ENCODE data around the gene SELENOI.

The SELENOI gene

GRCh38 chr2:26412091-26412673, 66.2 kb downstream of the SELENOI start:
- no peak for DNase-seq

DNA sequence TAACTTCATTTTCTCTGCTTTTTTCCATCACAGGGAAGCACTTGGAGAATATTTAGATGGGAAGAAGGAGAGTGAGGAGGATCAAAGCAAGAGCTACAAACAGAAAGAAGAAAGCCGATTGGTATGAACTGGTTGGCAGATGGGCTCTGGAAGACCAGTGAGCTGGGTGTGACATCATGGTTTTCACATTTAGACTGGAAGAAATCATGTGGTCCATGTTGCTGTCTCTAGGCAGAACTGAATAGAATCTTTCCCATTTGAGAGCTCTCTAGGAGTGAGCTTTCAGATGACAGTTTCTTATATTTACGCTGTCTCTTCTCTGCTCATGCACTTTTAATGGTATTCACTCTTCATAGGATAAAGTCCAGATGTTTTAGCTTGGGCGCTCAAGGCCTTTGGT, 68.4 kb downstream of the SELENOI start:
- no peak for DNase-seq

- no peak for DNase-seq
These were observed 76.0 kb downstream of the SELENOI start for GRCh38 chr2:26421961-26422360.

DNA sequence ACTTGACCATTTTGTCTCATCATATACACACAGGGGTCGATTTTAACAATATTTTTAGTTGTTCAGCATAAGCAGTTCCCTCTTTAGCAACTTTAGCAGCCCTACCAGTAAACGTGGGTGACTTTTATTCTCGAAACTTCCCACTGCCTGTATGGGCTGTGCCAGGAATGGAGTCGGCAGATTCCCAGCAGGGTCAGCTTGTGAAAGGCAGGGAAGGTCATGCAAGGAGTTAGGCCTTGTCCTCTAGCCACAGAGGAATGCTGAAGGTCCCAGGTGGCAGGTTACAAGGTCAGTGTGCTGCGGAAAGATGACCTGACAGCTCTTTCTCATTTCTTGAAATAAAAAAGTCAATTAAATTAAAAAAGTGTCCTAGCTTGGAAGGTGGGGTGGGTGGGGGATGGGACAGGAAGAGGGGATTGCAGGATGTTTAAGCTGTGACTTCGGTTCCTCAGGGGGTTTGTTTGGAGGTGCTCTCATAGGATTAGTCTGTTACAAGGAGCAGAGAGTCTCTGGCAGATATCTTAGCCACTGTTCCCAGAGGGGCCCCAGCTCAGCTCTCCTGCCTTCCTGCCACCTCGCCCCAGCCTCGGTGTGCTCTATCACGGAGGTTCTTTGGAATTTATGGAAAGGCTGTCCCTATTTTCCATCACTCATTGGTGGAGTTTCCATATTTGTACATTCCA, 77.1 kb downstream of the SELENOI start:
- DNase-seq, result no peak

GRCh38 chr2:26423750-26424149, 77.8 kb downstream of the SELENOI start:
- no peak for DNase-seq

GRCh38 chr2:26424221-26424620, 78.3 kb downstream of the SELENOI start:
- DNase-seq, result no peak

- no peak for DNase-seq
These were observed 82.9 kb downstream of the SELENOI start for GRCh38 chr2:26428846-26429245.

GRCh38 chr2:26429779-26430578, 84.0 kb downstream of the SELENOI start:
- no peak for DNase-seq

DNA sequence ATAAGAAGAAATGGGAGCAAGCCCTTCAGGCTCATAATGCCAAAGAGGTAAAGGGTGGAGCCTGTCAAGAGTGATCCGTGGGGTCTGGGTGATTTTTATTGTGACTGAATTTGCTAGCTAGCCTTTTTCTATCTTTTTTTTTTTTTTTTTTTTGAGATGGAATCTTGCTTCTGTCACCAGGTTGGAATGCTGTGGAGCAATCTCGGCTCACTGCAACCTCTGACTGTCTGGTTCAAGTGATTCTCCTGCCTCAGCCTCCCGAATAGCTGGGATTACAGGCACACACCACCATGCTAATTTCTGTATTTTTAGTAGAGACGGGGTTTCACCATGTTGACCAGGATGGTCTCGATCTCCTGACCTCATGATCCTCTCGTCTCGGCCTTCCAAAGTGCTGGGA, 84.9 kb downstream of the SELENOI start:
- DNase-seq, result no peak

DNA sequence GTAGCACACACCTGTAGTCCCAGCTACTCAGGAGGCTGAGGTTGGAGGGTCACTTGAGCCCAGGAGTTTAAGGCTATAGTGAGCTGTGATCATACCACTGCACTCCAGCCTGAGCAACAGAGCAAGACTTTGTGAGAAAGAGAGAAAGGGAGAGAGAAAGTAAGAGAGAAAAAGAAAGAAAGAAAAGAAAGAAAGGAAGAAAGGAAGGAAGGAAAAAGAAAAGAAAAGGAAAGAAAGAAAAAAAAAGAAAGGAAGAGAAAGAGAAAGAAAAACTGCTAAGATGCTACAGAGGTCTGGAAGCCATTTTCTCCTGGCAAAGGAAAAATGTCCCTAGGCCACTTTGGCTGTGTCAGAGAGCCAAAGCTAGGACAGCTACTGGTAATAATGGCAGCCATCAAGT, 86.4 kb downstream of the SELENOI start:
- DNase-seq, result no peak

DNA sequence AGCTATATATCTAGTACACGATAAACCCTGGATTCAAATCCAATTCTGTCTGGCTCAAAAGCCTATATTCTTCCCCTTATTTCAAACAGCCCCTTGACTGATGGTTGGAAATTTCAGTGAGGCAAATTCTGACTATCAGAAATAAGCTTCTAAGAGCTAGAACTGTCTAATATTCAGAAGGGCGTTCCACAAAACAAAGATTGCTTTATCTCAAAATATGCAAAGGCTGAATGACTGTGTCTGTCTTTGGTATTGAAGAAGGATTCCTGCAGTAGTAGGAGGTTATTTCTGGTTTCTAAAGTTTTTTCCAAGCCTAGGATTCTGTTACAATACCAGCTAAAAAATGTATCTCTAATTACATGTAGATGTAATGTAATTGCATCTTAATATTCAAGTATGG, 86.9 kb downstream of the SELENOI start:
- no peak for DNase-seq

DNA sequence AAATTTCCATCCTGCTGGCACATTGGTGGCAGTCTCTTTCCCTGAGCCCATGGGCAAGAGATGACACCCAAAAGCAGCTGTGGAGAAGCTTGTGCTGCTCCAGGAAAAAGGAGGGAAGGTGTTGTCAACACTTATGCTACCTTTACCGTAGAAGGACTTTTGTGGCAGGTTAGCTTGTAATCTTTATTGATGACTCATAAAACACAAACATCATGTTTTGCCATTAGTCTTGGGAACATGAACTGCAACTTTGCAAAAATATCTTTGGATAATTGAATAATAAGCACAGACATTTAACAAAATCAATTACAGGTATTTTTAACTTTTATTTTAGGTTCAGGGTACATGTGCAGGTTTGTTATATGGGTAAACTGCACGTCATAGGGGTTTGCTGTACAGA, 89.2 kb downstream of the SELENOI start:
- no peak for DNase-seq

- DNase-seq, result peak; percentile 8
These were observed 92.6 kb downstream of the SELENOI start for GRCh38 chr2:26438526-26438925.

GRCh38 chr2:26438926-26439325, 93.0 kb downstream of the SELENOI start:
- no peak for DNase-seq

DNA sequence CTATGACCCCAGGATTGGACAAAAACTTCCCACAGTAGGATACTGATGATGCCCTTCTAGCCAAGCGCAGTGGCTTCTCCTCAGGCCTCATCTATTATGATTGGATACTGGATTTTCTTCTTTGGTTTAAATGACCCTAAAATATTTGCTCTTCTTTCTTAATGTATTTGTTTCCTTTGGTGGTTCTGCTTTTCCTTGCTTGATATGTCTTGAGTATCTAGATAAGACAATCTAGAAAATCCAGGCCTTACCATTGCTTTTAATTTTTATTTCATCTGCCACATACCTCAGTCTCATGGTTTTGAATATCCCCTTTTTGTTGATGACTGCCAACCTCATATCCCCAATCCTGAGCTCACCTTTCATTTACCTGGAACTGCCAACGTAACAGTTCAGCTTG, 96.4 kb downstream of the SELENOI start:
- DNase-seq, result no peak

DNA sequence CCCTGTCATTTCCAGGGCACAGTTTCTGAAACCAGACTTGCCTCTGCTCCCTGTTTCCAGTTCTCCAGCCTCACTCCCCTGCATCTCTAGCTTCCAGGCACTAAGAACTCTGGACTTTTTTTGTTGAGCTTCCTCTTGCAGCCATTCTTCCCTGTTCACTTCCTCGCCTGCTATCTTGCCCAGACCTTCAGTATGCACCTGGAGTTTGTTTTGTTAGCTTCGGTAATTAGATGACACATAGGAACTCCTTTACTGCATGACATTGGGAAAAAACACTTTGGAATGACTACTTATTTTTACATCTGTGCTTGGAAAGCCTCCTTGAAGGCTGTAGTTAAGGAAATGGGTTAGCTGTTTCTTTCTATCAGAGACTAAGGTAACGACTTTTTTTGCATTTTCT, 96.8 kb downstream of the SELENOI start:
- DNase-seq, result no peak

DNA sequence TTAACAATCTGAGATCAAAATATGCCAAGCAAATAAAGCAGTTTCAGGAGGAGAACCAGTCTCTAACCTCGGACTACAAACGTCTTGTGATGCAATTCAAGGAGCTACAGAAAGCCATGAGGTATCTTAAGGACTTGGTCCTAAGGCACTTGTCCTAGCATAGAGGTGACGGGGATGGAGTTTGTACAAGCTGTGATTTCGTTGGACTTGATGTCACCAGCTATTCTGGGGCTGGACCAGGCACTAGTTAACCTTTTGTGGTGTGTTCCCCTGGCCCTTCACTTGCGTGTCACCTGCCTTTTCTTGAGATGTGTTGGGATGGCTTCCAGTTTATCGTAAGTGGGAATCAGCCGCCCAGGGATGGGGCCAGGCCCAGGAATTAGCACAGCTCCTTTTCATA, 98.3 kb downstream of the SELENOI start:
- DNase-seq, result no peak
